IPS-NIHi11 (cell line): ENCODE data around the gene TP73.

Experiments
- DNase-seq: peaks from one replicate; pipeline ENCODE4 v3.0.0; 2012; ENCODE audit warnings: mixed read lengths, low spot score

Gene TP73

GRCh38 chr1:3783651-3784474 is 131.5 kb downstream of the TP73 start:
- no peak for DNase-seq

- no peak for DNase-seq
Observed at GRCh38 chr1:3785045-3785444, 132.7 kb downstream of the TP73 start.

- peak; percentile 79 for DNase-seq
Observed at GRCh38 chr1:3785456-3786157, 133.3 kb downstream of the TP73 start.
